ENCODE results near the gene RAI14. TPM values are rescaled to one million over a fixed set of nuclear protein-coding genes. Genes with fewer than 3 reads are reported as not detected.

Gene RAI14
- total RNA-seq, 2 experiments from 2014 or later, result 1.1 to 2.3 TPM

- H3K36me3 Mint-ChIP-seq (ENCODE audit: low read depth), result no peaks in the 10 kb centered on the region
- no peaks in the 10 kb centered on the region for H3K4me1 Mint-ChIP-seq (ENCODE audit: low read depth)
- TF ChIP-seq CTCF (IDR thresholded peaks at IDR 0.05), result no peak
- DNase-seq (no peak), ATAC-seq (no peak)
- ChIA-PET POLR2A (no interaction called here), CTCF (no interaction called here)
- H3K4me3 Mint-ChIP-seq, result no peak overlapping the region
- H3K27me3 Mint-ChIP-seq, result no peaks in the 10 kb centered on the region
- no peak overlapping the region for H3K27ac Mint-ChIP-seq
- intact Hi-C loops (cut with micrococcal nuclease), result no loop called here
- no peaks in the 10 kb centered on the region for H3K9me3 Mint-ChIP-seq
Measured at GRCh38 chr5:34804913-34805312, 148.8 kb downstream of the RAI14 start.

GRCh38 chr5:34806532-34806931 lies 150.4 kb downstream of the RAI14 start:
- TF ChIP-seq CTCF (IDR thresholded peaks at IDR 0.05), result no peak
- DNase-seq, result no peak
- peaks cover 3% of the 10 kb centered on the region for H3K27me3 Mint-ChIP-seq
- ATAC-seq, result no peak
- H3K4me1 Mint-ChIP-seq (ENCODE audit: low read depth), result no peaks in the 10 kb centered on the region
- no peak overlapping the region for H3K4me3 Mint-ChIP-seq
- no peaks in the 10 kb centered on the region for H3K36me3 Mint-ChIP-seq (ENCODE audit: low read depth)
- intact Hi-C loops (cut with micrococcal nuclease), result no loop called here
- no peak overlapping the region for H3K27ac Mint-ChIP-seq
- POLR2A ChIA-PET, result no interaction called here
- H3K9me3 Mint-ChIP-seq, result no peaks in the 10 kb centered on the region
- CTCF ChIA-PET, result no interaction called here

- no peaks in the 10 kb centered on the region for H3K9me3 Mint-ChIP-seq
- ChIA-PET CTCF (no interaction called here), POLR2A (no interaction called here)
- DNase-seq (no peak), ATAC-seq (no peak)
- no peak overlapping the region for H3K27ac Mint-ChIP-seq
- no peak for TF ChIP-seq CTCF (IDR thresholded peaks at IDR 0.05)
- H3K36me3 Mint-ChIP-seq (ENCODE audit: low read depth), result no peaks in the 10 kb centered on the region
- no peak overlapping the region for H3K4me3 Mint-ChIP-seq
- intact Hi-C loops (cut with micrococcal nuclease), result no loop called here
- H3K27me3 Mint-ChIP-seq, result peaks cover 3% of the 10 kb centered on the region
- no peaks in the 10 kb centered on the region for H3K4me1 Mint-ChIP-seq (ENCODE audit: low read depth)
Measured at GRCh38 chr5:34811706-34812105, 155.6 kb downstream of the RAI14 start.

GRCh38 chr5:34813509-34813908 lies 157.4 kb downstream of the RAI14 start:
- no peak overlapping the region for H3K27ac Mint-ChIP-seq
- ChIA-PET CTCF (interaction anchor here (1.1 to 1.3 kb wide), 2 partner anchors 25 to 90 kb away, joined by 3 read pairs; partner anchors contain the start of gene TTC23L), POLR2A (no interaction called here)
- intact Hi-C loops (cut with micrococcal nuclease), result no loop called here
- ATAC-seq, result no peak
- no peaks in the 10 kb centered on the region for H3K36me3 Mint-ChIP-seq (ENCODE audit: low read depth)
- no peaks in the 10 kb centered on the region for H3K9me3 Mint-ChIP-seq
- TF ChIP-seq CTCF (IDR thresholded peaks at IDR 0.05), result no peak
- peaks cover 3% of the 10 kb centered on the region for H3K27me3 Mint-ChIP-seq
- no peak for DNase-seq
- no peaks in the 10 kb centered on the region for H3K4me1 Mint-ChIP-seq (ENCODE audit: low read depth)
- H3K4me3 Mint-ChIP-seq, result no peak overlapping the region

GRCh38 chr5:34817558-34818351 lies 161.6 kb downstream of the RAI14 start:
- Mint-ChIP-seq H3K27ac (no peak overlapping the region), H3K36me3 (ENCODE audit: low read depth) (no peaks in the 10 kb centered on the region), H3K4me3 (no peak overlapping the region), H3K9me3 (no peaks in the 10 kb centered on the region), H3K4me1 (ENCODE audit: low read depth) (no peaks in the 10 kb centered on the region), H3K27me3 (no peaks in the 10 kb centered on the region)
- DNase-seq (no peak), ATAC-seq (no peak)
- ChIA-PET POLR2A (interaction anchor here (0.7 kb wide), 1 partner anchor 25 kb away, joined by 3 read pairs; no protein-coding TSS in a partner anchor), CTCF (interaction anchor here (0.8 to 1.3 kb wide), 4 partner anchors 12 to 294 kb away, joined by 3 to 4 read pairs (median 3); no protein-coding TSS in a partner anchor)
- intact Hi-C loops (cut with micrococcal nuclease), result no loop called here
- no peak for TF ChIP-seq CTCF (IDR thresholded peaks at IDR 0.05)

Data from activated CD8-positive, alpha-beta T cell treated with anti-CD3 and anti-CD28 coated beads for 36 hours (primary cell).